Thyroid gland (tissue), 4 donors: ENCODE measurements around the gene FNDC4.

Source experiments
- POLR2A ChIP-seq, 2 donors: fragments of 450-650 bp; IDR thresholded peaks; one replicate each; pipeline ENCODE4 v1.6.1; 2017; ENCODE audit warnings: antibody characterized with exemption in 2 of 2, mild to moderate bottlenecking in 2 of 2, moderate library complexity in 1 of 2
- TF ChIP-seq, protein P1 (sequence below), 6 experiments: fragments of 200-600 bp in 3 of 6; fragments of 450-650 bp in 3 of 6; sonication (generic) in 3 of 6; IDR thresholded peaks; one replicate each; pipeline ENCODE4 v1.5.1; 2016 to 2019; ENCODE audit warnings: antibody characterized with exemption in 6 of 6, mild to moderate bottlenecking in 2 of 6, inconsistent platforms in 1 of 6, moderate library complexity in 1 of 6

DNA sequence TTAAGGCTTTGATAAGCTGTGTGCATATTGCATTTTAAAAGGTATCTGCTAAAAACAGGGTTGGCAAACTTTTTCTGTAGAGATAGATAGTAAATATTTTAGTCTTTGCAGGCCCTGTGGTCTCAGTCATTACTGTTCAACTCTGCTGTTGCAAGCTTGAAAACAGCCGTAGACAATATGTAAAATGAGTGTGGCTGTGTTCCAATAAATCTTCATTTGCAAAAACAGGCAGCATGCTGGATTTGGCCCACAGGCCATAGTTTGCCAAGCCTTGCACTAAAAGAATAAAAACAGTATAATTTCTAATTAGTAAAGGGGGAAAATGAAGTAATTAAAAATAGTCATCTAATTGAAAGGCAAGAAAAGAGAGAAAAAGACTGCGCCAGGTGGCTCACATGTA is 37.0 kb upstream of the FNDC4 start:
- TF ChIP-seq POLR2A (IDR thresholded peaks at IDR 0.05): no peak
- TF ChIP-seq, protein P1, sequence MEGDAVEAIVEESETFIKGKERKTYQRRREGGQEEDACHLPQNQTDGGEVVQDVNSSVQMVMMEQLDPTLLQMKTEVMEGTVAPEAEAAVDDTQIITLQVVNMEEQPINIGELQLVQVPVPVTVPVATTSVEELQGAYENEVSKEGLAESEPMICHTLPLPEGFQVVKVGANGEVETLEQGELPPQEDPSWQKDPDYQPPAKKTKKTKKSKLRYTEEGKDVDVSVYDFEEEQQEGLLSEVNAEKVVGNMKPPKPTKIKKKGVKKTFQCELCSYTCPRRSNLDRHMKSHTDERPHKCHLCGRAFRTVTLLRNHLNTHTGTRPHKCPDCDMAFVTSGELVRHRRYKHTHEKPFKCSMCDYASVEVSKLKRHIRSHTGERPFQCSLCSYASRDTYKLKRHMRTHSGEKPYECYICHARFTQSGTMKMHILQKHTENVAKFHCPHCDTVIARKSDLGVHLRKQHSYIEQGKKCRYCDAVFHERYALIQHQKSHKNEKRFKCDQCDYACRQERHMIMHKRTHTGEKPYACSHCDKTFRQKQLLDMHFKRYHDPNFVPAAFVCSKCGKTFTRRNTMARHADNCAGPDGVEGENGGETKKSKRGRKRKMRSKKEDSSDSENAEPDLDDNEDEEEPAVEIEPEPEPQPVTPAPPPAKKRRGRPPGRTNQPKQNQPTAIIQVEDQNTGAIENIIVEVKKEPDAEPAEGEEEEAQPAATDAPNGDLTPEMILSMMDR (IDR thresholded peaks at IDR 0.05): no peak
